Activated T-helper 9 cell treated with anti-CD3 and anti-CD28 coated beads, Interleukin-2, amount 50 U/mL, for 16 hours (primary cell): ENCODE measurements around the gene UXS1.
"Not testable (repeated sequence)": the region's sequence is repeated elsewhere in the genome, so short reads cannot be mapped to it uniquely, and the experiment has no call there.

Experiments used
- DNase-seq: peaks from one replicate; pipeline ENCODE4 v3.0.0-alpha.2; 2020; ENCODE audit warnings: low read depth

Gene UXS1

GRCh38 chr2:106193977-106194778 is at the start of gene UXS1:
Gene UXS1 (minus strand): TSS chr2:106194301. CDS start chr2:106194241, 60 bp downstream.
- DNase-seq: peak; percentile 99

GRCh38 chr2:106239491-106239890 is 45.4 kb upstream of the UXS1 start:
- not testable (repeated sequence) for DNase-seq

- DNase-seq: not testable (repeated sequence)
Observed at GRCh38 chr2:106235392-106235791, 41.3 kb upstream of the UXS1 start.

- DNase-seq: no peak
Observed at GRCh38 chr2:106233350-106233706, 39.2 kb upstream of the UXS1 start.

- no peak for DNase-seq
Observed at GRCh38 chr2:106232638-106233349, 38.7 kb upstream of the UXS1 start.

GRCh38 chr2:106223347-106223746 is 29.2 kb upstream of the UXS1 start:
- no peak for DNase-seq

GRCh38 chr2:106222057-106222456 is 28.0 kb upstream of the UXS1 start:
- not testable (repeated sequence) for DNase-seq

- no peak for DNase-seq
Observed at GRCh38 chr2:106219813-106220212, 25.7 kb upstream of the UXS1 start.

- not testable (repeated sequence) for DNase-seq
Observed at GRCh38 chr2:106219157-106219556, 25.1 kb upstream of the UXS1 start.

GRCh38 chr2:106208874-106209273 is 14.8 kb upstream of the UXS1 start:
- no peak for DNase-seq

- DNase-seq: no peak
Observed at GRCh38 chr2:106208399-106208798, 14.3 kb upstream of the UXS1 start.

- DNase-seq: no peak
Observed at GRCh38 chr2:106207246-106207645, 13.1 kb upstream of the UXS1 start.

- DNase-seq: no peak
Observed at GRCh38 chr2:106205488-106205887, 11.4 kb upstream of the UXS1 start.

- DNase-seq: not testable (repeated sequence)
Observed at GRCh38 chr2:106204551-106204950, 10.4 kb upstream of the UXS1 start.

- no peak for DNase-seq
Observed at GRCh38 chr2:106201661-106202060, 7.6 kb upstream of the UXS1 start.

- no peak for DNase-seq
Observed at GRCh38 chr2:106197878-106198277, 3.8 kb upstream of the UXS1 start.

GRCh38 chr2:106195981-106196380 is 1.9 kb upstream of the UXS1 start:
- no peak for DNase-seq

- DNase-seq: no peak
Observed at GRCh38 chr2:106195456-106195855, 1.4 kb upstream of the UXS1 start.

- DNase-seq: no peak
Observed at GRCh38 chr2:106193690-106193976, 468 bp downstream of the UXS1 start.

GRCh38 chr2:106192752-106193689 is 1.1 kb downstream of the UXS1 start:
- peak; percentile 45 for DNase-seq

GRCh38 chr2:106191511-106192016 is 2.5 kb downstream of the UXS1 start:
- DNase-seq: no peak

- no peak for DNase-seq
Observed at GRCh38 chr2:106189764-106190468, 4.2 kb downstream of the UXS1 start.
